Fibroblast of lung (primary cell): ENCODE results near the gene CSE1L.
"Not testable (repeated sequence)": the region's sequence is repeated elsewhere in the genome, so short reads cannot be mapped to it uniquely, and the experiment has no call there.

Experiments
- CTCF ChIP-seq, 2 donors: IDR thresholded peaks in 1 of 2; conservative IDR thresholded peaks in 1 of 2; 1 replicate in 1 of 2; 2 replicates in 1 of 2; pipeline ENCODE4 v1.5.1; 2011 to 2012; ENCODE audit warnings: low read length in 2 of 2, control low read depth in 1 of 2, inconsistent platforms in 1 of 2, low read depth in 1 of 2, mild to moderate bottlenecking in 1 of 2
- EZH2 ChIP-seq: IDR thresholded peaks from 2 replicates; pipeline ENCODE4 v1.5.1; 2012; ENCODE audit warnings: low read length, control low read depth, mild to moderate bottlenecking; ENCODE audit errors: missing control alignments

GRCh38 chr20:49100292-49100691 is 54.2 kb downstream of the CSE1L start:
- not testable (repeated sequence) for TF ChIP-seq CTCF (conservative IDR thresholded peaks at IDR 0.05 in 1 of 2, IDR thresholded peaks at IDR 0.05 in 1 of 2; ENCODE audit: low read depth in 1 of 2, low read length in 2 of 2); EZH2
